Left renal pelvis (tissue), 4 donors: ENCODE results near the gene JAG2. TPM values are rescaled to one million over a fixed set of nuclear protein-coding genes. Genes with fewer than 3 reads are reported as not detected.

Source experiments
- DNase-seq, 4 donors: peaks; one replicate each; pipeline ENCODE4 v3.0.0-alpha.2; 2013; ENCODE audit warnings: low read depth in 4 of 4, low spot score in 3 of 4
- polyA plus RNA-seq, 4 donors: library from polyadenylated mRNA; unstranded; fragments of 120-200 nt; gene quantifications; one replicate each; pipeline ENCODE4 v1.2.1, GENCODE V29; 2013; ENCODE audit not compliant: insufficient read length in 4 of 4

JAG2 gene
- polyA plus RNA-seq, 4 donors, result 5.4 to 10.9 (median 7.4) TPM

DNA sequence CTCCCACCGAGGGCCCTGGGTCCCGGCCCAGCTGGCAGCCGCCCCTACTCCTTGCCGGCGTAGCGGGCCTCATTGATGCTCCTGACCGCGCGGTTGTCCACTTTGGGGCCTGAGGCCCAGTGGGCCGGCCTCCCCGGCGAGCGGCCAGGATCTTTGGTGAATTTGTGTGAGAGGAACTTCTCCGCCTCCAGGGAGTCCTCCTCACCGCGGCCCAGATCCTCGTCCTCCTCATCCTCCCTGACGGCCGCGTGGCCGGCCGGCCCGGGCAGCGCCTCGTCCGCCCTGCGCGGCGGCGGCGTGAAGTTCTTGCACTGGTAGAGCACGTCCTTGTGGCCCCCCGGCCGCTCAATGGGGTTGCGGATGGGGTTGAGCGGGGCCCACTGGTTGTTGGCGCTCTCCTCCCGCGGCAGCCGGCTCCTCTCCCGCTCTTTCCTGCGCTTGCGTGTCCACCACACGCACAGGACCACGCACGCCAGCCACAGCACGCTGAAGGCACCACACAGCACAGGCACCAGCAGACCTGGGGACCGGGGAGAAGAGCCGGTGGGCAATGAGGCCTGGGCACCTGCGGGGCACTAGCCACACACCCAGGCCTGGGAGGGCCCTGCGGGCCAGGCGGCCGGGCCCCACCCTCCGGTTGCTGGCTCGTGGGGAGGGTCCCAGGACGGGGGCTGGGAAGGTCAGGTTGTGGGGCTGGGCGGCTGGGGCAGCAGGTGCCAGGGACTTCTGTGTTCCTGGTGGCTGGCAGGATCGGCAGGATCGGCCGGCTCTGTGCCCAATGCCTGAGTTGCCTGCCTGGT, 25.7 kb downstream of the JAG2 start:
- no peak for DNase-seq

DNA sequence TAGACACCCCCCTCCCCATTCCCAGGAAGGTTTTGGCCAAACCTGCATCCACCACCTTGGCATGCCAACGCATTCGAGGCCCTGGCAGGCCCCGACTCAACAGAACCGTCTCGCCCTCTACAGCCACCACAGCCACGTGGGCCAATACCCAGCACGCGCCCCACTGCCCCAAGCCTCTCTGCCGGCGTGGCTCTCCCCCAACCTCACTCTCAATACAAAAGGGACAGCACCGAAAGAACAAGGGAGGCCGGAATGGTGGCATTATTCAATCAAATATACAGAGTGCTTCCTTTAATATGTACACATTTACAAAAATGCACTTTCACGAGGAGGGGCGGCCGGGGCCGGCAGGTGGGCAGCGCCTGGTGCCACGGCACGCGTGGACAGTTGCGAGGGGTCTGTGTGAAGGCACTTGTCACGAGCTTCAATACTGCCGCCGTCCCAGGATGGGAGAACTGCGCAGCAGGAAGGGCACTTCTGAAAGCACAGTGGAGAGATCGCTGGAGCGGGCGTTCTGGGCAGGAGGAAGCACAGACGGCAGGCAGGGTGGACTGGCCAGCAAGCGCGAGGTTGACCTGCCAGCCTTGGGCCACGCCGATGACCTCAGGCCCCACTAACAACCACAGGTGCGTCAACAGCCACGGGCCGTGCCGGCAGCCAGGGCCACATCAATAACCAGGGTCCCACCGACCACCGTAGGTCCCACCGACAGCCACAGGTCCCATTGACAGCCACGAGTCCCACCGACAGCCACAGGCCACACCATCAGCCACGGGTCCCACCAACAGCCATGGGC, 26.9 kb downstream of the JAG2 start:
- no peak for DNase-seq

DNA sequence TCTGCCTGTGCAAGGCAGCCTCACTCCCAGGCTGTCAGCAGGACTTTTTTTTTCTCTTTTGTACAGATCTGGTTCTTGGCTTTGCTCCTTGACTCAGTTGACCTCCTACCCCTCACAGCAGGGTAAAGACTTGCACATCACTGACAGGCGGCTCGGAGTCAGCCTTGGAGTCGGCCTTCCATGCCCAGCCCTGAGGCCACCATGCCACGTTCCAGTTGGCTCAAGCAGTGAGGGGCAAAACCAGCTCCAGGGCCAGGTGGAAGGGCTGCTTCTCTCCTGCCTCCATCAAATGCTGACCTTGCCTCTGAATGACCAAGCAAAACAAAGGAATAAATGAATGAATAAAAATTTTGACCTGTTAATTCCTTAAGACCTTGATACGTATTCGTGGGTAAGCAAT, 27.6 kb downstream of the JAG2 start:
- no peak for DNase-seq

DNA sequence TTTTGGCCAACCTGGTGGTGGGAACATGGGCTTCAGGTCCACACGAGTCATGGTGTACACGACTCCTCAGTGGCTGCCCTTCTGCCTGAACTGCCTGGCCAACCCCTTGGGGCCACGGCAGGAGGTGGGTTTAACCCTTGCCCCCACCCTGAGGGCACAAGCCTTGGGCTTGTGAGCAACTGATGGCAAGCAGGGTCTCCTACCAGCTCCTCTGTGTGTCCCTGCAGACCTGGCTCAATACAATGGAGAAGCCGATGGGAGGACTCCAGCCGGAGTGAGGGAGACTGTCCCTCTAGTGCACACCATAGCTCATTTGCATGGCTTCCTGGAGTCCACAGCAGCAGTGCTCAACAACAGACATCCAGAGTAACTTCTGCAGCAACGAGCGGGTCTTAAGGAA, 28.0 kb downstream of the JAG2 start:
- DNase-seq, result no peak

DNA sequence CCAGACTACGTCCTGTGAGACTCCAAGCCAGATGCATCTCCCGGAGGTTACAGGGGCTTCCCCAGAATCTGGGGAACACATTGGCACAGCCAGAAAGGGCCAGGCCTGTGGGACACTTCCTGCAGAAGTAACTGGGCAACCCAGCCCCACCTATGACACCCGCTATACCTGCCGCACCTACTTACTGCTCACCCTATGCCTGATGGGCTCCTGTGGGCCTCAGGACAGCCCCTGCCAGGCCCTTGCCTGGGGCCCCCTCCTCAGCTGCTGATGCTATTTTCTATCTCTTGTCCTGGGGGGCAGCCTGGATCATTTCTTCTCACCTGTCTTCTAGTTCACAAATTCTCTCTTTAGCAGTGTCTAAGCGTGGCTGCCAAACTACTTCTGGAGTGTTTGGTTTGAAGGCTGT, 28.7 kb downstream of the JAG2 start:
- DNase-seq, result no peak

DNA sequence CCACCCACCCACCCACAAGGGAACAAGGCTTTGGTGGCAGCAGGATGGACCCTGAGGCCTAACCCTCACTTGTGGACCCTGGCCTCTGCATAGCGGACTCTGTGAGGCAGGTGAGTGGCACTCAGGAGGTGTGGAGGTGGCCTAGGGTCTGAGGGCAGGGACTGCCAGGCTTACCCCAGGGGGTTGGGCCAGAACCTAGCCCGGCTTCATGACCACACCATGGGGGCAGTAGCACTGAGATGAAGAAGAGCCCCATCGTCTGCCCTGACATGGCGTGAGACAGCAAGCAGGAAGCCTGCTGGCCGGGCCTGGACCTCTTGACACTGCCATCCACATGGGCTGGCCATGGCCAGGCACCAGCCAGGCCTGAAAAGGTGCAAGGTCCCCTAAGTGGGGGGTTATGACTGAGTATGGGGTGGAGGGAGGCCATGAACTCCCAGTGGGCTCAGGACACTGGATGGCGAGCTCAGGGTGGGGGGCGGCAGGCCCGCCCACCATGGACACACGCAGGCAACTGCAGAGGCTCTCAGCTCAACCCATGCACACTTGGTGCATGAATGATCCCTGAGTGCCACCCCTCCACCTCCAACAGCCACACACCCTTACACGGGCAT, 29.3 kb downstream of the JAG2 start:
- DNase-seq, result no peak

DNA sequence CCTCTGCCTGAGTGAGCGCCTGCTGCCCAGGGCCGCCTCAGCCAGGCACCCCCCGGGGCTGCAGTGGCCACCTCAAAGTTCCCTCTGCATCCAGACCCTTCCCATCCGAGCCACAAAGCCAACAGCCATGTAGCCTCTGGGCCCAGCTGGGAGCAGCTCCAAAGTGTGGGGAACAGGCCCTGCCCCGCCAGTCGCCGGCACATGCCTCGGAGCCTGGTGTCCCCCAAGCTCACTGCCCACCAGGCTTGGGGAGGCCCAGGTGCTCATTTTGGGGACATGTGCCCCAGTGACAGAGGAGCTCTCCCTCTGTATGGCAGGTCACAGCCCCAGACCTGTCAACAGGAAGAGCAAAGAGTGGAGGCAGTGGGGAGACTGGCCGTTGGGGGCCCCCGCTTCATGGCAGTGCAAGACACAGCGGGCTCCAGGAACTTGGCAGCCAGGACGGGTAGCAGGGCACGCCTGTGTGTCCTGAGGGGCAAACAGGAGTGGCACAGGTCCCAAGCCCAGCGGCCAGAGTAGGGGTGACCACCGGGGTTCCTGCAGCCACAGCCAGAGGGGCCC, 29.9 kb downstream of the JAG2 start:
- no peak for DNase-seq

DNA sequence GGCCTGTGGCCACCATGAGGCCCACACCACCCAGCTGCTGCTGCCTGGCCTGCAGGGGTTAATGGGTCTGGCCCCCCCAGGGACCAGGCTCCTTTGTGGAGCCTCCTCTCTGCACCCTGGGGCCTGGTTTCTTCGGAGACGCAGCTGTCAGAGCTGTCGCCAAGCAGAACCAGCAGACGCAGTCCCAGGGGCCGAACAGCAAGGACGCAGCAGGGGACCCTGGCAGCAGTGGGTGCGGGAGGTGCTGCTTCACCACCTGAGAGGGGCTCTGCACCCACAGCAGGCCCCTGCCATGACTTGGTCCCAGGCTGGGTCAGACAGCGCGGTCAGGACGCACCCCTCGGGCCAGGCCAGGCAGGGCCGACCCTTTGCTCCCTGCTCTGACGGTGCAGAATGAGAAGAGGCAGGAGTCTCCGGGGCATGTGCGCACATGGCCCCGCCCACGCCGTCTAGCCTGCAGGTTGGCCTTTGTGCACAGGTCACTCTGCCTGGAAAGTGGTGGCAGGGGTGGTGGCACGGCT, 30.5 kb downstream of the JAG2 start:
- no peak for DNase-seq

DNA sequence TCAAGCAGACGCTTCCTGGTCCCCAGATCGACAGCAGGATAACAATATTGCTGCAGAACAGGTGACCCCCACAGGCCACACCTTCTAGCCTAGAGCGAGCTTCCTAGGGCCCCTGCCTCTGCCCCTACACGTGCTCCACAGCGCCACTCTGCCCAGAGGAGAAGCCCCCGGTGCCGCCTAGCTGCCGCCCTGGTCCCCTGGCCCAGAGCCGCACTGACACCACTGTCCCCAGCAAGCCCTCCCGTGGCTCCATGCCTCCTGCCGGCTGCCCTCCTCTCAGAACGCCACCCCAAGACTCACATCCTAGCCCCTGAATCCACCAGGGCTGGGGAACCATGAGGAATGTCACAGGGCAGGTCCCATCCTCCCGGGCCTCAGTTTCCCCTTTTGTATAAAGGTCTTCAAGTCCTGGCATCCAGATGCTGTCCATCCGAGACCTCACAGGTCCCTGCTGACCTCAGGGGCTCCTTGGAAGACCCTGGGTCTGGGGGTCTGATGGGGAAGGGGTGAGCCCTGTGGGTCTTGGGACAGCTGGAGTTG, 31.0 kb downstream of the JAG2 start:
- DNase-seq, result no peak

DNA sequence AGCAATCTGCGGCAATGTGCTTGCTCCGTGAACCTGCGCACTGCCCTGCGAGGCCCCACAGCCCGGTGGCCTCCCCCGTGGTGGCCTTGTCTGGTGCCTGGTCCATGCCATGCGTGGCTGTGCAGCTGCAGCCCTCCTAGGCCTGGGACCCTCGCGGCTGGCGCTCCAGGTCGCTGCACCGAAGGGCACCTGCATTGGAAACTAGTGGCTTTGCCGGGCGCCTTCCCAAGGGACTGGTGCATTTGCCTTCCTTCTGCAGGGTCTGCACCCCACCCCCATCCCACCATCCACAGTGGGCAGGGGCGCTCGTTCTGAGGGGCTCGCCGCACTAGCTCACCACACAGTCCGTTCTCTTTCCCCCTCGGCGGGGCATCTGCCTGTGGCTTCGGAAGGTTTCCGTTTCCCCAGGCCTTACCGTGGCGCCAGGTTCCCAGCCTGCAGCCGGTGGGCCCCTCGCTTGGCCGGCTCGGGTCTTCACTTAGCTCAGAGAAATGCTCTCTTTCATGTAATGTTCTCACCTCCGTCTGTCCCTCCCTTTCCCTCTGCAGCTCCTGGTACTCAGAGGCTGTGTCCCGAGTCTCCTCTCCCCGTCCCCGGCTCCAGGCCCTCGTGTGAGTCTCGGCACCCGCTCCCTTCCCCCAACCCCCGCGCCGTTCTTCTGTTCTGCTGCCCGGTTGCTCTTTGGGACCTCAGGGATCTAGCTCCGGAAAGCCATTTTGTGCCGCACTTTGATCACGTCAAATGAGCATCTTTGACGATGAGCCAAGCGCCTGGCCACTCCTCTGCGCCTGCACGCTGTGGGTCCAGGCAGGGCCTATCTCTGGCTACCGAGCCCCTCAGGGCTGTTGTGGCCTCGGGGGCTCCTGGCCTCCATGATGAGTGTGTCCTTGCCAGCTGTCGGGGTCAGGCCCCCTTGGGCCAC, 31.9 kb downstream of the JAG2 start:
- no peak for DNase-seq

DNA sequence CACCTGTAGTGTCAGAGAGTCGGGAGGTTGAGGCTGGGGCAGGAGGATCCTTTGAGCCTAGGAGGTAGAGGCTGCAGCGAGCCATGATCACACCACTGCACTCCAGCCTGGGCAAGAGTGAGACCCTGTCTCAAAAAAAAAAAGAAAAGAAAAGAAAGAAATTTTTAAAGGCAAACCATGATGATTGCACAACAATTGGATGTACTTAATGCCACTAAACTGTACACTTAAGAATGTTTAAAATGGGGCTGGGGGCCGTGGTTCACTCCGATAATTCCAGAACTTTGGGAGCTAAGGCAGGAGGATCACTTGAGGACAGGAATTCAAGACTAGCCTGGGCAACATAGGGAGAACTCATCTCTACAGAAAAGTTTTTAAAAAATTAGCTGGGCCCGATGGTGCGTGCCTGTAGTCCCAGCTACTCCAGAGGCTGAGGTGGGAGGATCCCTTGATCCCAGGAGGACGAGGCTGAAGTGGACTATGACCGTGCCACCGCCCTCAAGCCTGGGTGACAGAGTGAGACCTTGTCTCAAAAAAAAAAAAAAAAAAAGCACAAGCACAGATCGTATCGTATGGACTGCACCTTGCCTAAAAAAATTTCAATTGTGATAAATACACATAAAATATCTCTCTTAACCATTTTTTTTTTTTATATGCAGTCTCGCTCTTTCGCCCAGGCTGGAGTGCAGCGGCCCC, 32.7 kb downstream of the JAG2 start:
- no peak for DNase-seq

DNA sequence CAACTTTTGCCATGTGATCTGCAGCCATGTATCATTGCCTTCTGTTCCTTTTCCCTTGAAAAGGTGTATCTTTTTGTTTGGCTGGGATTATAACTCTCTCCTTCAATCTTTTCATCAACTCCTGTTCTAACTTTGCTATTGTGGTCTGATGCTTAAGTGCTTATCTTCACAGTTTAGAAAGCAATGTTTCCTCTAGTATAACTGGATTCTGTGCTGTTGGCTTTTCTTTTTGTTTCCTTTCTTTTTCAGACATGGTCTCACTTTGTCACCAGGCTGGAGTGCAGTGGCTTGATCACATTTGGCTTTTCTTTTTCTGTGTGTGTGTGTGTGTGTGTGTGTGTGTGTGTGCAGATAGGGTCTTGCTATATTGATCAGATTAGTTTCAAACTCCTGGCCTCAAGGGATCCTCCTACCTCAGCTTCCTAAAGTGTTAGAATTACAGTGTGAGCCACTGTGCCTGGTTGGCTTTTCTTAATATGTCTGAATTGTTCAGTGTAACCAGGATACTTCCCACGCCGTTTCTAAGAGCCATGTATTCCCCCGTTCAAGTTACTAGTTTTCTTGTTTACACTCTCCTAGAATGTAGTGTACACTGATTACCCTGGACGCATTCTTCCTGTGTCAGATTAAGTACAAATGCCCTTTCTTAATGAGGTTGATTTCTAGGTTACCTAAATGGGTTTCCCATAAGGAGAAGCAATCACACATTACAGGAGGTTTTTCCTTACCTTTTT, 35.5 kb downstream of the JAG2 start:
- DNase-seq, result no peak

DNA sequence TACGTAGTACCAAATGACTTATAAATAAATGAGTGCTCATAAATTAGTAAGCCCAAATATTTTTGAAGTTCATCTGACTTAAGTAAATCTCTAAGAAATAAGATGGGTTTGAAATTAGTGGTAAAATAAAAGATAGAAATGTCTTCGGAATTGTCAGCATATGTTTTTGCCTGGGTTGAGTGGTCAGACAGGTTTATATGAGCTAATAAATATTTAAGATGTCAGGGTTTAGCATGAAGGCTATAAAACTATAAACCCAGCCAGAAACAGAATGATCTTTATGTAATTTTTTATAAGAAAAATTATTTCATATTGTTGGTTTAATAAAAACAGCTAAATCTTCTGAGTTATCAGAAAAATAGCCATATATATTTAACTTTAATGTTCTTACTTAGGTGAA, 37.3 kb downstream of the JAG2 start:
- DNase-seq, result no peak

DNA sequence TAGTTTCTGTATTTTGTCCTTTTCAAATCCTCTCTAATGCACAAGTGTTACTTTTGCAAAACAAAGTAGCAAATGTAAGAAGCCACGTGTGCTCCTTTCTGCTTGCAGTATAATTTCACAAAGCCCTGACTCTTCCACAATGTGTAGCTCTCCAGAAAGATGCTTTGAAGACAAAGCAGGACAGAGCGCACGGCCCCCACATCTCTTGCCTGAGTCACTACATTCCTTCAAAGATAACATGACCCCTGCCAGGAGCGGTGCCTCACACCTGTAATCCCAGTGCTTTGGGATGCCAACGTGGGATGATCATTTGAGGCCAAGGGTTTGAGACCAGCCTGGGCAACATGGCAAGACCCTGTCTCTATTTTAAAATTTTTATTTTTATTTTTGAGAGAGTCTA, 40.5 kb downstream of the JAG2 start:
- DNase-seq, result no peak

DNA sequence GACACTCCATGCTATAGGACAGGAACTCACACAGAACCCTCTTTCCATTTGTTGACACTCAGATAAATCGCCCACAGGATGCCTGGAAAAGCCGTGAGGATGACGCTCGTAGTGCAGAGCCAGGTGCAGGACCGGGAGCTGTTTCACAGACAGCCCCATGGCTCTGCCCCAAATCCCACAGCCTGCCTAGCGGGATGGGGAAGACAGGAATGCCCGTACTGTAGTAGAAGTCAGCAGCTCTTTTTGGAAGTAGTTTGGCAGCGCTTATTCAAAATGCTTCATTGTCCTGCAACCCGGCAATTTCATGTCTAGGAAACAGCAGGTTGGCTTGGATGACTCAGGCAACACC, 41.6 kb downstream of the JAG2 start:
- DNase-seq, result no peak

DNA sequence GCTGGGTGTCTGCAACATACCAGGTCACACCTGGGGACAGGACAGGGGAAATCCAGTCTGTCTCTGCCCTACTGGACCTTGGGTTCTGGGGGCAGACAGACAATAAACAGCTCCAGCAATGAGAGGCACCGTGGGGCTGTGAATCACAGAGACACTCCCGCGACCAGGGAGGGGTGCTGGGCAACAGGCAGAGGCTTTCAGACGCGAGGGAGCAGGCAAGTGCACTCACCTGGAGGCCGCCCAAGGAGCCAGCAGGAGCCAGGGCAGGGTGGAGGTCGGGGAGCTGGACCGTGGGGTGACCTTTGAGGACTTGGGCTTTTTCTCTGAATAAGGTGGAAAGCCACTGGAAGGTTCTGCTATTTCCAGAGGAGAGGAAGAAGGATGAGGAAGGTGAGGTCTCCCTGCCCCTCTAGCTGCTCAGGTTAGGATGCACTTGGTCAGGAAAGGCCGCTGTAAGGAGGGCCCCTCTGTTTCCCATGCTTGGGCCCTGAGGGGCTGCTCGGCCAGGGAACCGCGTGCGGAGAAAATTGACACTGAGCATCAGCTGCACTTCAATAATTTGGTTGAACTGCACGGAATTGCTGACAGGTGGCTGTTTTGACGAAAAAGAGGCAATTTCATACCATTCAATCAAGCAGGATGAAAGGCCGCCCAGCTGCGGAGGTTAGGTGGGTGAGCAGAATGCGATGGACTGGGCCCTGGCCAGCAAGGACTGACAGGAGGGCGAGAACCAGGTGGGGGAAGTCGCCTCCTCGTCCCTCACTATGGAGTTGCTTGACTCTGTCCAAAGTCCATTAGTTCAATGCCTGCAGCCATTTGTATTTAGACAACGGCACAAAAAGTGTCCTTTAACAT, 42.2 kb downstream of the JAG2 start:
- DNase-seq, result no peak

DNA sequence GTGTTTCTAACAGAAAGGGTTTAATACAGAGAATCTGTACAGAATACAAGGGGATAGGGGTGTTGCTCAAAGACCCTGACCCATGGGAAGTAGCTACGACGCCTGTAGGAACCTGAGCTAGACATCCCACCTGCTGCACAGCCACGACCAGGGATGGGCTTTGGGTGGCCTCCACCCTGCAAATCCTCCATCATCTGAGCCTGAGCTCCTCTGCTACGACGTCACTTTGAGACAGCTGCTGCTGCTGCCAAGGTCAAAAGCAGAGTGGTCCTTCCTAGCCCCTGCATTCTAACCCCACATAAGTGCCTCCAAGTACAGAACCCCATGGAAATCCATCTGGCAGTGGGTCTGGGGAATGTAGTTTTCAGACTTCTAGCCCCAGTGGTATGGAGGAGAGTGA, 43.8 kb downstream of the JAG2 start:
- DNase-seq, result no peak
